ENCODE results near the gene ALDH1A1.

The ALDH1A1 gene

GRCh38 chr9:72912476-72913381 is 40.1 kb downstream of the ALDH1A1 start:
- DNase-seq: no peak

GRCh38 chr9:72911816-72912215 is 41.0 kb downstream of the ALDH1A1 start:
- DNase-seq: no peak

GRCh38 chr9:72911247-72911775 is 41.5 kb downstream of the ALDH1A1 start:
- DNase-seq: no peak

DNA sequence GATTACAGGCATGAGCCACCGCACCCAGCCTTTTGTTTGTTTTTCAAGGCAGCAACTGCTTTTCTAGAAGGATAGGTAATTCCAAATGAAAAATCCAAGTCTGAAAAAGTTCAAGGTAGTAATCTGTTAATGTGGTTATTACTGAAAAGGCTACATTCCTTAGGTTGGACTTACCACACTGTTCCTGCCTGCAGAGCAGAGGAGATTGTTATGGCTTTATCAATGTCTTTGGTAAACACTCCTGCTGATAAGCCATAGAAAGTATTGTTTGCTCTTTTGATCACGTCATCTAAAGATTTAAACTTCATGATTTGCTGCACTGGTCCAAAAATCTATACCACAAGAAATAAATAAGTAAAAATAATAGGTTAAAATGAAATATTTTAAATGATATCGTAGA is 43.4 kb downstream of the ALDH1A1 start:
- no peak for DNase-seq

DNA sequence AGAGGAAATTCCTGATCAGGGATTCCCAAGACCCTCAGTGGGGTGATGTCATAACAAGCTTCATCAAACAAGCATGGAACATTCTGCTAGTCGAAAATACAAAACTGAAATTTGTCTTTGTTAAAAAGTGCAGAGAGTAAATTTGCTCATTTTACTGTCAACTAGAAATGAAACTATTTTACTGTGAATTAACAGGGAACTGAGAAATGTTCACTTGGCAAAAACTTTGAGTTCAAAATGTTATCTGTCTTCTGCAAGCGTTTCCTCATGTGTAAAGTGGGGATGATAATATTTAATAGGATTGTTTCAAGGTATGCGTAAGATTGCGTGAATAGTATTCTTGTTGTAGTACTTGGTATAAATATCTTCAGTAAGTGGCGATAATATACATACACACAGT is 45.4 kb downstream of the ALDH1A1 start:
- DNase-seq: no peak

- no peak for DNase-seq
Observed at GRCh38 chr9:72906810-72907209, 46.0 kb downstream of the ALDH1A1 start.

GRCh38 chr9:72905514-72906480 is 47.1 kb downstream of the ALDH1A1 start:
- DNase-seq: no peak

DNA sequence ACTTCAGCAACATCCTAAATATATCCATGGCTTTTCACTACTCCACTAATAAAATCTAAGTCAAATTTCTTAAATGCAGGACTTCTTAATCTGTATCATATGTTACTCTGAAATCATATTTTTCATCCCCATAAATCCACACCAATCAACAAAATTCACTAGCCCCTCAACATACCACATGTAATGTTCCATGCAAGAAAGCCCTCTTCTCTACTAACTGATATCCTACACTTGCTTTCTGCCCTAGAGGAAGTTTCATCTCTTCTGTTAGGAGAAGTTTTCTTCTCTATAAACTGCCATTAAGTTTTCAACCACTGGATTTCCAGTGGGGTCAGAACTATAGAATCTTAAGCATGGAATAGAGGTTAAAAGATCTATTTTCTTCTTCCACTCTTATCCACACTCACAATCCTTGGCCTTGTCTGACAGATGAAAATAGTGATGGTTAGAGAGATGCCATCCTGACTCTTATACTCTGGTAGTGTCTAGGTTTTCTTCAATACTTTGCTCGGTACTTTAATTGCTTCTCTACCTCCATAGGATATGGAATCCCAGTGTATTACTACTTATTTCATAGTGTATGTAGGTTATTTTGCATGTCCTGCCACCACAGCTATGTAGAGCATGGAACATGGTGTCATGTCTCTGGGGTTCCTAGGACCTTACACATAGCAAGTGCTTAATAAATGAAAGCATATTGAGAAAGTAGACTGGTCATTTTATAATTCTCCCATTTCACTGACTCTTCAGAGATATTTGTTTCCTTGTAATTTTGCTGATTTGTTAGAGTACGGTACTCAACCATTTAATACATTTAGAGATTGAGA is 48.4 kb downstream of the ALDH1A1 start:
- DNase-seq: no peak

DNA sequence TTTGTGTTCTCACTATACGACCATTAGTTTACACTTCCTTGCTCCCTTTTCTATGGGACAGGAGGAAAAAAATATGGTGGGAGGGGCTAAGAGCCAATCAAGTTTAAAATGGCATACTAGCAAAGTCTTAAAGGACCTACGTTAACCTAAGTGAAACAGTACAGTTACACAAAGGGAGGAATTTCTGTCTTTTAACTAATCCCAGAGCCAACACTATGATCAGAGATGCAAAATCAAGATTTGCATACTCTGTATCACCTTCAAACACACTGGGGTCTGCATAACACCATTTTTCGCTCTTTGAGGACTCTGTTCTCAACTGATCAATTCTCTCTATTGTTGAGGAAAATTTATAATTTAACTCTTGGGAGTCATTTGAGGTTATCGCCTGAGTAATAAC is 49.8 kb downstream of the ALDH1A1 start:
- no peak for DNase-seq

GRCh38 chr9:72902268-72902667 is 50.6 kb downstream of the ALDH1A1 start:
- peak; percentile 31 for DNase-seq

GRCh38 chr9:72899734-72900477 is 52.9 kb downstream of the ALDH1A1 start:
- DNase-seq: no peak

DNA sequence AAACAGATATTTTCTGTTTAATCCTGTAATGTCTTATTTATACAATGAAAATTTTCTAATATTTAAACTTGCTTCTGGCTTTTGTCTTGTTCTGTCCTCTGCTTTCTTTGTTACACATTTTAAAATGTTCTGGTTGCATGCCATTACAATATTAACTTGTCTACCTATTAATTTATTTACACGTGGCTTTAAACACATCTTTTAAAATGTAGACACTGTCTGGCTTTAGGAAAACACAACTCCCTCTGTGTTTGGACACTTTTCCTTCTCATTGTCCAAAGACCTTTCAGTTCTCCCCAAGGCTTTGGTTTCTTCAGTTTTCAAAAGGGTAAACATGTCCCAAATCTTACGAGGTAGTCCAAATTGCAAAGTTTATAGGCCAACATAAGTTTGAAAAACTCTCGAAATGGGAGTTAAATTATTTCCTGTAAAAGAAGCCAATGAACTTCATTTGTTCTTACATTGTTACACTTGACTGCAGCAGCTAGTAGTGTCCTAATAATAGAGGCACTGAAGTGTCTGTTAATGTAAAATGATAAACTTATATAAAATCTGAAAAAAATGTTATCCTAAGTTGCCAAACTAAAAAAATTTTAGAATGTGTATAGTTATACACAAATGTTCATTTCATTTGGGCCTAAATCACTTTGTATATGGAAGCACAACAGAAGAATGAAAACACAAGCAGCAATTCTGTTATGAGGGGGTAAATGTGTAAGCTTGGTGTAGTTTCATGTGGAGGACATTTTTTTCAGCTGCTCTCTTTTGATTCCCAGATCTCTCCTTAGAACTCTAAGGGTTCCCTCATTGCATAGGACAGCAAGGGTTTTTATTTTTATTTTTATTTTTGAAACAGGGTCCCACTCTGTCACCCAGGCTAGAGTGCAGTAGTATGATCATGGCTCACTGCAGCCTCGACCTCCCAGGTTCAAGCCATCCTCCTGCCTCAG is 53.8 kb downstream of the ALDH1A1 start:
- no peak for DNase-seq

GRCh38 chr9:72898360-72898759 is 54.5 kb downstream of the ALDH1A1 start:
- DNase-seq: no peak

DNA sequence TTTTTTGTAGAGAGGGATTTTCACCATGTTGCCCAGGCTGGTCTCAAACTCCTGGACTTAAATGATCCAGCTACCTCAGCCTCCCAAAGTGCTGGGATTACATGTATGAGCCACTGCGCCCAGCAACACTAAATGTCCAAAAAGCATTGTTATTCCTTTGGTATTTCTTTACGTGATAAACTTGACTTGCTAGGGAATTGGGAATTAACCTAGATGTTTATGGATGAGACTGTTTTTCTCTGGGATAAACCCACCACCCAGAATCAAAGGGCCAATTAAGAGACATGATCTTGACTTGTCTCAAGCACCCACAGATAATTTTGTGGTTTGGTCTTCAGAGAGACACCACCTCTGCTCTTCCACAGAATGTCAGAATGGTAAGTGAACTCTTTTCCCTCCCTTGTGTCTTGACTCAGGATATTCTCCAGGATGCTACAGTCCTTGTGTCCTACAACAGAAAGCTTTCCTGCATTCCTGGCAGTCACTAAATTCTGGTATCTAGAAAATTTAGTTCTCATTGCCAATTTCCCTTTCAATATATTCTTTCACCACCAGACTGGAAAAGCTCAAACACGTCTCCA is 55.7 kb downstream of the ALDH1A1 start:
- no peak for DNase-seq

DNA sequence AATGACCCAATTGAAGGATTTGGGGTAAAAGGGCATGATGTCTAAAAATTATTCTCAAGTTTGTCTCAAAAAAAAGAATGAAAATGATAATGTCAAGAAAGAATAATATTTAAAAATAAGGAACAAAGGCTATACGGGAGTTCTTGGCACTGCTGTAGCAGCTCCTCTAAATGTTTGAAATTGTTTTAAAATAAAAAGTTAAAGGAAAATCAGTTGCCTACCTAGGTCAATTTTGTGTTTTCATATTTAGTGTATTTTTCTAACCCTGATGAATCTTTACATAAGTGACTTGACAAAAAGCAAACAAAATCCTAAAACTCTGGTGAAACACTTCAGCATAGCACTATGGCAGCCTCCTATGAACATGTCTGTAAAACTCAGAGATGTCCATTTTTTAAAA is 56.4 kb downstream of the ALDH1A1 start:
- no peak for DNase-seq

- DNase-seq: no peak
Observed at GRCh38 chr9:72895122-72895521, 57.7 kb downstream of the ALDH1A1 start.

- DNase-seq: no peak
Observed at GRCh38 chr9:72894342-72894741, 58.5 kb downstream of the ALDH1A1 start.

GRCh38 chr9:72893437-72893836 is 59.4 kb downstream of the ALDH1A1 start:
- no peak for DNase-seq

- DNase-seq: no peak
Observed at GRCh38 chr9:72891043-72891442, 61.8 kb downstream of the ALDH1A1 start.

GRCh38 chr9:72888943-72889342 is 63.9 kb downstream of the ALDH1A1 start:
- no peak for DNase-seq

All from NCI-H82 (cell line).